ENCODE measurements around the gene GRID1. TPM values are rescaled to one million over a fixed set of nuclear protein-coding genes. Genes with fewer than 3 reads are reported as not detected.

Gene GRID1
- total RNA-seq, 1 donor from 2014 or later = 2.7 TPM

DNA sequence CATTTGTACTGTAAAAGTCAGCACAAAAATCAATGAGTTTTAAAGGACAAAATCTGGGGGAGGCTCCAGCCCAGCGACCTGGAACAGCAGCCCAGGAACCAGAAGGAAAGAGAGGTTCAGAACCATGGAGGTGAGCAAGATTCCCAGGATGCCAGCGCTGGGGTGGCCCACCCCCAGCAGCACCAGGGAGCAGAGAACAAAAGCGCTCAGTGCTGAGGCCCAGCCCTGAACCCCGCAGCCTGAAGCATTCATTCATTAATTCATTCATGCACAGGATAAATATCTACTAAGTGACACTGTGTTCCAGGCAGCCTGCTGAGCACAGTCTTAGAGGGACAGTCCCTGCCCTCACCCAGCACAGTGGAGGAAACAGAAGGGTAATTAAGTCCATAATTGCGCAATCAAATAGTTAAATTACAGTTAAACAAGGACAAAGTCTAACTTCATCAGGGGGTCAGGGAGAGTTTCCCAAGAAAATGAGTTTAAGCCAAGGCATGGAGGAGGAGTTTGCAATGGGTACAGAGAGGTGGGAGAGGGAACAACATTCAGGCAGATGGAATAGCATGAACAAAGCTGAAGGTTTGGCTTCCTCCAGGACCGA lies 202.3 kb downstream of the GRID1 start:
- no peak for DNase-seq

DNA sequence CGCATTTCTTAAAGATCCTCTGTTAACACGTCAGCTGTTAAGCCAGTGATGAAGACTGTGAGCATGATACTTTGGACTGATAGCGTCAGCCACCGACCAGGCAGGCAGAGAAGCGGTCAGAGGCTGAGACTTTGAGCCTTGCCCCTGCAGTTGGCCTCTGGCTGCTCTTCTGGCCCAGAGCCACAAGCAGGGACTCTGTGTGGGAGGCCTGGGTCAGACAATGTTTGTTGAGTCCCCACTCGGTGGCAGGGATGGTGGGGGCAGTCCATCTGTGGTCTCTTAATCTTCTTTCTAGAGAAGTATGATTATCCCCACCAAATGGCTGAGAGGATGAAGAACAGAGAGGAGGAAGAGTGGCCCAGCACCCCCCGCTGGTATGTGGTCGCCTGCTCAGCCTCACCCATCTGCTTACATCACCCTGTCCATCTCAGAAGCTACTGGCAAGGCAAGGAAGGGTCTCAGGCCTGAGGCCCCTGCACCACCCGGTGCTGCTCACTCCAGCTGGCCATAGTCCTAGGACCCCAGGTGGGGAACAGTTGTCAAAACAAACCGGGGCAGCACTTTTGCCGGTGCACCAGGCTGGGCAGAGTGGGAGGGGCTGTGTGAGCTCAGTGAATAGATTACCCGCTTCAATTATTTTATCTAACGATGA lies 202.9 kb downstream of the GRID1 start:
- DNase-seq = no peak

DNA sequence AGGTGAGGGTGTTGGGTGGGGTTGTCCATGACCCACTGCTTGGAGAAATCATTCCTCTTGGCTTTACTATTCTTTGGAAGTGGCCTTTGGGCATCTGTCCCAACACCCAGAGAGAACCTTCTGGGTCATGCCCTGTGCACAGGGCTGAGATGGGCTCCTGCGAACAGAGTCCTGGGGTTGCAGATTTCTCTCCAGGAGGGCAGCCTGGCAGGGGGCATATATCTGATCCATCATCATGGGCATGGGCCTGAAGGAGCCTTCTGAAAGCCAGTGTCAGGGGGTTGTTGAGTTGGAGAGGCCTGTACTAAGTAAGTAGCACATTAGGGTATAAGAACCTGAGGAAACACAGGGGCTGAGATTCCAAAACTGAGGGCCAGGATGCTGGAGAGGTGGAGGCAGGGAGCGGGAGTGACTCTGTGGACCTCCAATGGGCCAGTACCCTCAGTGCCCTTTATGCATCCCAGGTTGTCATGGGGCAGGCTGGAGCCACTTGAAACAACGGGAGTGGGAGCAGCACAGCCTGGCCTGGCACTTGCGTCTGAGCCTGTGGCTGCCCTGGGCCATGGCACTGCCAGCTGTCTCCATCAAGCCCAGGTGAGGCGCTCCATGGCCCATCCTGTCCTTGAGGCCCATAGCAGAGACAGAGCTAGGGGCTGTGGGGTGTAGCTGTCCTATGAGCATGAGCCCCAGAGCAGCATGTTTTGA lies 203.7 kb downstream of the GRID1 start:
- no peak for DNase-seq

DNA sequence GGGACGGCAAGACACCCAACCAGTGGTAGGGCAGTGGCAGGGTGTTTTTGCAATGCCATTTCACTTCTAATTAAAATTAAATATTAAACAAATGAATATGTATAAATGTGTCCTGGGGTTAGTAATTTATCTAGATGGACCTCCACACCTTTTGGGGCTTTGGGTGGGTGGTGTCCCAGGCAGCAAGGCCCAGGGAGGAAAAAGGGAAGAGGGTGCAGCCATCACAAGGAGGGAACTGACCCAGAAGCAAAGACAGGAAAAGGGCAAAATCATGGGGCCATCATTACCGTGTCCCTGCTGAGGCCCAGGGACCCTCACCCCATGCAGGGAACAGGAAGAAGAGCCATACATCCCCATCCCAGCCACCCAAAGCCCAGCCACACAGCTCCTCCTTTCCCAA lies 204.6 kb downstream of the GRID1 start:
- DNase-seq = no peak

DNA sequence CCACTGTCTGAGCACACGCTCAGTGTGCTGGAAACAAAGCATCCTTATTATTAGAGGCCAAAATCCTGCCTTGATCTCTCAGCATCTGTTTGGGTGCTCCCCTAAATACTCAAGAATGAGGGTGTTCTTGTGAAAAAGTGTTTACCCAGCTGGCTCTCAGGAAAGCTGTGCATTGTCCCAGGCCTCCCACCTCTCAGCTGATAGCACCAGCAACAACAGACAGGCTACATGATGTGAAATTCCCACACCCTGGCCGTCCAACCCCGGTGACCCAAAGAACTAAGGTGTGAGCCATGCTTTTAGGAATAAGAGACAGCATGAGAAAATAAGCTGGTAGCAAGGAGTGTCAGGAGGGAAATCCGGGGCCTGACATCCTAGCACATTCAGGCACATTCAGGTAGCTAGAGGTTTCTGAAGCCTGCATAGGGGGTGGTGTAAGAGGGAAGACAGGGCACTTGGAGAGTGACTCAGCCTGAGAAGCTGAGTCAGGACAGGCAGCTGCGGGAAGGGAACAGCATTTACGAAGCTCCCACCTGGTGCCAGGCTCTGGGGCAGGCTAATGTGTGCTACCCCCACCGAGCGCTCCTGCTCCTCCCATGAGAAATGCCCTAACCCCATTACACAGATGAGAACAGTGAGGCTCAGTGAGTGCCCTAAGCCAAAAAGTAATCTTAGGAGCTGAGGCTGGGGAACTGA lies 205.6 kb downstream of the GRID1 start:
- no peak for DNase-seq

DNA sequence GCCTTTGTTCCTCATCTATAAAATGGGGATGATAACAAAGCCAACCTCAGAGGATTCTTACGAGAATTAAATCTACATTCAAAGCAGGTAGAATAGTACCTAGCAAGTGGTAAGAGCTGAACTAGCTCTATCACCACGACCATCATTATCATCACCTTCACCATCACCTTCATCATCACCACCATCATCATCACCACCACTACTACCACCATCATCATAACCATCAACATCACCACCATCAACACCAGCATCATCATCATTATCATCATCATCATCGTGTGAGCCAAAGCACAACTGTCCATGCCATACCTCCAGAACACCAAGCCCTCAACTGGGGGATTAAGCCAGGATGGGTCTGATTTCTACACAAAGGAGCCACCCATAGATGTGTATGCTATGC lies 206.8 kb downstream of the GRID1 start:
- no peak for DNase-seq

- no peak for DNase-seq
Observed at GRCh38 chr10:86155054-86155921, 211.3 kb downstream of the GRID1 start.

DNA sequence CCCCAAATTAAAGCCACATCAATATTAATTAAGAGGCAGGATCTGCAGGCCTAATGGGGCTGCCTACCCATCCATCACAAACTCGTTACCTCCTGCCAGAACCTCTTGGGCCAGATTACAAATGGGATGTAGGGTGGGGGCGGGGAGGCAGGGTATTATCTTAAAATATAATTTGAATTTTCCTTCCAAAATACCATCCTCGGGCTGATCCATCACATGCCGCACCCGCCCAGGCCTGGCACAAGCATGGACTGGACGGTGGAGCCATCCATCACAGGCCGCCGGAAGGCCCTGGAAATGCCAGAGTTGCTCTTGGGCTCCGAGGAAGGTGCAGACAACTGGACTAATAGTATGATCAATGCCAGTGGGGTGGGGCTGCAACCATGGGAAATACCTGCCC lies 212.8 kb downstream of the GRID1 start:
- no peak for DNase-seq

GRCh38 chr10:86152911-86153310 lies 213.7 kb downstream of the GRID1 start:
- no peak for DNase-seq

DNA sequence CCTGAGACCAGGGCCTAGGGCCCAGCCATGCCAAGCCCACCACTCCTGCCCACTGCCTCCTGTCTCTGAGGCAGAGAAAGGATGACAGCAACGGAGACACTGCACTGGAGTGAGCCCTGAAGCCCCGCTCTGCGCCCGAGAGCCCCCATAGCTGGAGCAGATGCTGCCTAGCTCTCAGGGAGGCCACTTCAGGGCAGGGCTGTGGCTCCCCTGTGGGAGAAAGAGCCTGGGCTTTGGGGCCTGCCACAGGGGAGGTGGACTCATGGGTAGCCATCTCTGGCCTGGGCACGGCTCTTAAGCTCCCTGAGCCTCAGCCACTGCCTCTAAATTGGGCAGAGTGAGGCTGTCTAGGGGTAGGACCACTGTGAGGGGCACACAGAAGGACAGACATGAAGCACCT lies 214.2 kb downstream of the GRID1 start:
- DNase-seq = no peak

DNA sequence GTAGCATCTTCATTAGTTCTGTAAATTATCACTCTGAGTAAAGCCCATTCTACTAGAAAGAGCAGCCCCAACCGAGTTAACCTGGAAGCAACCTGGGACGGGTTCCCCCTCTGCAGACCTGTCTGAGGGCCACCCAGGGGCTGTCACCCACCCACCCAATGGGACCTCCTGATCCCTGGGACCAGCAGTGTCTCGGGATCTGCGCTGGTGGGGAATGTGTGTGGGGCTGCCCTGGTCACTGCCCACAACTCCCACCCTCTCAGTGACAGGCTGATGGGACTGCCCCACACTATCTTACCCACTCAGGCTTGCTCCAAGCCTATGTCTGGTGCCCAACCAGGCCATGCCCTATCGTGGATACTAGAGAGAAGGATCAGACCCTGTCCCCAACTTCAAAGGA lies 215.0 kb downstream of the GRID1 start:
- DNase-seq = no peak

DNA sequence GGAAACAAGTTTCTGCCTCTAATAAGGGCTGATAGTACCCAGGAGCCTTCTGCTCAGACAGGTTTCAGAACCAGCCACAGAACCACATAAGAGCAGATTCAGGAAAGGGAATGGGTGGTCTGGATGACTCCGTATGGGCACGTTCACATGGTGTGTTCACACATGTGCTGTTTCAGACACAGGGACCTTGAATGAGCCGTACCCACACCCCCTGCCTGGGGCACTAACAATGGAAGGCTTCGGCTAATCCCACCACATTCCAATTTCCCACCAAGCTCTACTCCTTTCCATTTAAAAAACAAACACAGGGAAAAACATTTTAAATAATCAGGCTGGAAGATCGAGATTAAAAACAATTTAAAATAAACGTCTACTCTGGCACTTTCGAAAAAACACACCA lies 217.3 kb downstream of the GRID1 start:
- no peak for DNase-seq

DNA sequence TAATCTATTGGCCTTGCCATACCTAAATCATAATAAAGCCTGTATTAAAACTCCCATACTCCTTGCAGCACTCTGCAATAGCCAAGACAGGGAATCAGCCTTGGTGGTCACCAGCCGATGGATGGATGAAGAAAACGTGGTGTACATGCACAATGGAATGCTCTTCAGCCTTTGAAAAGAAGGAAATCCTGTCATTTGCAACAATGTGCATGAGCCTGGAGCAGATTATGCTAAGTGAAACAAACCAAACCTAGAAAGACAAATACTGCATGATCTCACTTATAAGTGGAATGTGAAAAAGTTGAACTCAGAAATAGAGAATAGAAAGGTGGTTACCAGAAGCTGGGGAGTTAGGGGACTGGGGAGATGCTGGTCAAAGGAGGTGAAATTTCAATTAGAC lies 218.5 kb downstream of the GRID1 start:
- DNase-seq = no peak

DNA sequence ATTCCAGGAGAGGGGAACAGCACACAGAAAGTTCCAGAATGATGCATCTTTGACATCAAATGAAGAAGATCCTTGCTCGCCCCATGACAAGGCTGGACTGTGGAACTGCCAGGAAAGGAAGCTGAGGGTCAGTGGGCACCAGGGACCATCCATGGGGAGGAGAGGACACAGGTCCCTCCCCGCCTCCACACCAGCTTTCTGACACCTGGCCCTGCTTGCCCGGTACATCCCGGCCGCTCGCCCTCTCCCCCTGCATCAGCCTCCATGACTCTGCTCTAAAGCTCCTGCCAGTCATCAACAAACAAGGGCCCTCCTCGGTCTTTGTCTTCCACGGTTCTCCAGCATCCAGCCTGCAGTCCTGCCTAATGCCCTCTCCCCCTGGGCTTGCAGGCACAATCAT lies 222.3 kb downstream of the GRID1 start:
- DNase-seq = no peak

DNA sequence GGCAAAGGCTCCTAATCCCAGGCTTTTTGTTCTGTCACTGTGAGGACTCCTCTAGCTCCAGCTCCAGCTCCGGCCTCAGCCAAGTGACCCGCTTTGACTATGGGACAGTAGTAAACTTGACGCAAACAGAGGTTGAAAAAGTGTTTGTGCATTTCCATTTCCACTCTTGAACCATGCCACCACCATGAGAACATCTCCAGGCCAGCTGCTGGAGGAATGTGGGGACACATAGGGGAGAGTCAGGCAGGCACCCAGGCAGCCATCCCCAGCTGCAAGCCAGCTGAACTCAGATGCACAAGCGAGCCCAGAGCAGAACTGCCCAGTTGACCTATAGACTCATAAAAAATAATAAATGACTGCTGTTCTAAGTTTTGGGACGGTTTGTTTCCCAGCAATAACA lies 224.7 kb downstream of the GRID1 start:
- DNase-seq = no peak

- no peak for DNase-seq
Observed at GRCh38 chr10:86139066-86139657, 227.4 kb downstream of the GRID1 start.

GRCh38 chr10:86138551-86139065 lies 228.0 kb downstream of the GRID1 start:
- no peak for DNase-seq

DNA sequence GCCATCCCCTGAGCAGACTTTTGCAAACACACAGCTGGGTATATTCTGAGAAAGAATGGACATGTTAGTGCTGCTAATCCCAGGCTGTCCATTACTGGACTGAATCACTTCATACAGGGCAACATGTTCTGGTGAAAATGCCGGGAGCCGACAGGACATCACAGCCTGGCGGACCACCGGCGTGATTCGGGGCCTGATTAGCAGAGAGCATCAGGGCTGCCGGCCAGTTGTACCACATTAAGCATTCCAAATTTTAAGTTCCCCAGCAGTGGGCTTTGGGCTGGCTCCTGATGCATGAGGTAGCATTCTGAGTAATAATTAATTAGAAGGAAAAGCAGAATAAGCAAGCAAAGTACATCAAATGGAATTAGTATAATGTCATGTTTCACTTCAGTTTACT lies 229.0 kb downstream of the GRID1 start:
- no peak for DNase-seq

- no peak for DNase-seq
Observed at GRCh38 chr10:86136934-86137333, 229.7 kb downstream of the GRID1 start.

- DNase-seq = no peak
Observed at GRCh38 chr10:86135191-86135590, 231.4 kb downstream of the GRID1 start.

DNA sequence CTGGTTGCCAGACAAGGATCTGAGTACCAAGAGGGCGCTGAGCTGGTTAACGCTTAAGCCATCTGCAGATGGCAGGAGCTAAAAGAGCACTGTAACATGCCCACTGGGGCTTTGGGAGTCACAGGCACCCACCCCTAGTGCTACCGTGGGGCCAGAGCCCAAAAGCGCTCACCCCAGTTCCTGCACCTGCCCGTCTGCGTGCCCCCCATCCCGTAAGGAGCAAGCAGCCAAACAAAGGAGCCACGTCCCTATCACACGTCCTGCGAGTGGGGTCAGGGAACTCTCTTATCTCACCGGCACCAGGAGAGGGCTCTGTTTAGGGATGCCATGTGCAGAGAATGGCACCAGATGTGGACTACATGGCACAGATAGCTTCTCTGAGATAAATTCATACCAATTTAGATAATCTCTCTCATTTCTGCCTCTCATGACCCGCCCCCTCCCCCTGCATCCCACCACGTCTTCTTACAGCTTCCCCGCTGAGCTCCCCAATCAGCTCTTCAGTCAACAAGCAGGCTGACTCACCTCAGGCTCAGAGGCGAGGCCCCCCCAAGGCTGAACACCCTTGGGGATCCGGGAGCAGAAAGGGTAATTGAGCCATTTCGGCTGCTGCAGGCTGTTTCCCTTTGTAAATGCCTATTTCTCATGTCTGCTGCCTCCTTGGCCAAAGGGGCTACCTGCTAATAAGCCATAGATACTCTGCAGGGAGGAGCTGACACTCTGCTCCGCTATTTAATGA lies 235.7 kb downstream of the GRID1 start:
- no peak for DNase-seq
